A549 treated with GW870086 at 1 μM for 4 hours (cell line): ENCODE data around the gene LUZP4. TPM values are rescaled to one million over a fixed set of nuclear protein-coding genes. Genes with fewer than 3 reads are reported as not detected.

Experiments
- total RNA-seq: library from RNA; stranded (reverse); fragments of 200-300 nt; extraction: Qiagen RNA extraction; gene quantifications from 5 replicates; pipeline ENCODE4 v1.2.3, GENCODE V29; 2022; ENCODE audit warnings: low read depth

Gene LUZP4
- total RNA-seq: not detected in 5 replicates

GRCh38 chrX:115289465-115289864 is at the start of gene LUZP4:
Gene LUZP4 (plus strand): TSS chrX:115289715. CDS start chrX:115289760, 45 bp downstream.

Other genes with a start within 250 kb of the LUZP4 start
- gene RBMXL3, start 100.3 kb upstream of the LUZP4 start, total RNA-seq: not detected in 5 replicates
- gene LRCH2, start 55.6 kb upstream of the LUZP4 start, total RNA-seq: 0.02 to 0.05 TPM (median 0.03 TPM) in 4 of 5 replicates, not detected in the other